ENCODE results near the gene TCAP. TPM values are rescaled to one million over a fixed set of nuclear protein-coding genes. Genes with fewer than 3 reads are reported as not detected.

Gene TCAP
- total and polyA plus RNA-seq, 4 donors, result 0.82 to 1.4 (median 1.2) TPM

GRCh38 chr17:39674179-39674578 lies 9.0 kb downstream of the TCAP start:
- no peaks in the 10 kb centered on the region for H3K9me3 ChIP-seq (ENCODE audit: control insufficient read depth in 4 of 4, insufficient read depth in 3 of 4, low read length in 3 of 4)
- no peak overlapping the region for H3K9ac ChIP-seq (ENCODE audit: insufficient read depth in 1 of 2, low read length in 2 of 2)
- no peak for ATAC-seq (ENCODE audit: insufficient read depth, low FRiP score)
- H3K27ac ChIP-seq (ENCODE audit: low read depth in 1 of 2, low read length in 1 of 2), result no peak overlapping the region
- WGBS, 2 donors, result 84 to 92% methylated on average over 5 of the region's 5 CpGs
- H3K4me3 ChIP-seq, result no peak overlapping the region
- peaks cover 10 to 42% (median 19%) of the 10 kb centered on the region in 5 donors for H3K4me1 ChIP-seq (ENCODE audit: control insufficient read depth in 5 of 5, insufficient read depth in 5 of 5, low read length in 5 of 5)
- peaks cover 0 to 2% (median 0%) of the 10 kb centered on the region in 3 donors for H3K27me3 ChIP-seq (ENCODE audit: control insufficient read depth in 3 of 3, insufficient read depth in 3 of 3, low read length in 2 of 3)
- no peak for DNase-seq
- H3K36me3 ChIP-seq (ENCODE audit: control insufficient read depth in 4 of 4, insufficient read depth in 4 of 4, low read length in 4 of 4), result peaks cover 0 to 7% (median 1%) of the 10 kb centered on the region in 4 donors
- TF ChIP-seq, protein P1, sequence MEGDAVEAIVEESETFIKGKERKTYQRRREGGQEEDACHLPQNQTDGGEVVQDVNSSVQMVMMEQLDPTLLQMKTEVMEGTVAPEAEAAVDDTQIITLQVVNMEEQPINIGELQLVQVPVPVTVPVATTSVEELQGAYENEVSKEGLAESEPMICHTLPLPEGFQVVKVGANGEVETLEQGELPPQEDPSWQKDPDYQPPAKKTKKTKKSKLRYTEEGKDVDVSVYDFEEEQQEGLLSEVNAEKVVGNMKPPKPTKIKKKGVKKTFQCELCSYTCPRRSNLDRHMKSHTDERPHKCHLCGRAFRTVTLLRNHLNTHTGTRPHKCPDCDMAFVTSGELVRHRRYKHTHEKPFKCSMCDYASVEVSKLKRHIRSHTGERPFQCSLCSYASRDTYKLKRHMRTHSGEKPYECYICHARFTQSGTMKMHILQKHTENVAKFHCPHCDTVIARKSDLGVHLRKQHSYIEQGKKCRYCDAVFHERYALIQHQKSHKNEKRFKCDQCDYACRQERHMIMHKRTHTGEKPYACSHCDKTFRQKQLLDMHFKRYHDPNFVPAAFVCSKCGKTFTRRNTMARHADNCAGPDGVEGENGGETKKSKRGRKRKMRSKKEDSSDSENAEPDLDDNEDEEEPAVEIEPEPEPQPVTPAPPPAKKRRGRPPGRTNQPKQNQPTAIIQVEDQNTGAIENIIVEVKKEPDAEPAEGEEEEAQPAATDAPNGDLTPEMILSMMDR (IDR thresholded peaks at IDR 0.05; ENCODE audit: control extremely low read depth, extremely low read depth), result no peak

DNA sequence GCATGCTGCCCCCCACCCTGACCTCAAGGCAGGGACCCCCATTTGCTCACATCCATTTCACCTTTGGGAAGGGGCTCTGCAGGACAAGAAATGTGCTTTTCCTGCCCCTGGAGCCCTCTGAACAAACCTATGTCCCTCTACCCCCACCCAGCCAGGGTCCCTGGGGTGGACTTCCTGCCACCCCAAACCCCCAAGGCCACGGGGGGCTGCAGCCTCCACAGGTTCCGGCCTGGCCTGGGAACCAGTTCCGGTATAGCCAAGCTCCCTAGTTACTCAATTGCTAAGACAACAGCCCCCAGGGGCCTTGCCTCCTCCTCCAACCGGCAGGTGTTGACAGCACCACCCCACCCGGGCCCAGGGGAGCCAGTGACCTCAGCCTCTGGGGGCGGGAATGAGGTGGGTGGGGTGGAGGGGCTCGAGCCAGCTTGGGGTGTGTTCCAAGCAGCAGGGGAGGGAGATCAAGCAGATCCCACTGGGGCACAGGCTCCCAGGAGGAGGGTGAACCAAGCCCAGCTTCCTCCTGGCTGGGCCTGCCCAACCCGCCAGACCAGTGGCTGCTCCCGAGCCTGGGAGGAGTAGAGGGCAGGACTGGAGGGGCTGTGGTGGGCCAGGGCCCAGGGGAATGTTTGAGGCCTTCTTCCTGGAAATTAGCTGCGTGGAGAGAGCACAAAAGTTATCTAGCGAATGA lies 9.7 kb downstream of the TCAP start:
- ATAC-seq (ENCODE audit: insufficient read depth, low FRiP score), result peak; percentile 14
- peak; percentile 53 to 77 (median 74) for DNase-seq
- Histone ChIP-seq H3K4me3 (no peak overlapping the region), H3K4me1 (ENCODE audit: control insufficient read depth in 5 of 5, insufficient read depth in 5 of 5, low read length in 5 of 5) (peaks cover 10 to 42% (median 19%) of the 10 kb centered on the region in 5 donors), H3K27ac (ENCODE audit: low read depth in 1 of 2, low read length in 1 of 2) (peak overlapping the region; percentile 8 to 87), H3K9ac (ENCODE audit: insufficient read depth in 1 of 2, low read length in 2 of 2) (peak overlapping the region in 1 of 2 donors; percentile 7), H3K36me3 (ENCODE audit: control insufficient read depth in 4 of 4, insufficient read depth in 4 of 4, low read length in 4 of 4) (peaks cover 0 to 7% (median 4%) of the 10 kb centered on the region in 4 donors), H3K27me3 (ENCODE audit: control insufficient read depth in 3 of 3, insufficient read depth in 3 of 3, low read length in 2 of 3) (peaks cover 0 to 2% (median 0%) of the 10 kb centered on the region in 3 donors), H3K9me3 (ENCODE audit: control insufficient read depth in 4 of 4, insufficient read depth in 3 of 4, low read length in 3 of 4) (no peaks in the 10 kb centered on the region)
- 51 to 68% methylated on average over 11 of the region's 11 CpGs for WGBS, 2 donors
- TF ChIP-seq, protein P1 (IDR thresholded peaks at IDR 0.05; ENCODE audit: control extremely low read depth, extremely low read depth), result no peak

DNA sequence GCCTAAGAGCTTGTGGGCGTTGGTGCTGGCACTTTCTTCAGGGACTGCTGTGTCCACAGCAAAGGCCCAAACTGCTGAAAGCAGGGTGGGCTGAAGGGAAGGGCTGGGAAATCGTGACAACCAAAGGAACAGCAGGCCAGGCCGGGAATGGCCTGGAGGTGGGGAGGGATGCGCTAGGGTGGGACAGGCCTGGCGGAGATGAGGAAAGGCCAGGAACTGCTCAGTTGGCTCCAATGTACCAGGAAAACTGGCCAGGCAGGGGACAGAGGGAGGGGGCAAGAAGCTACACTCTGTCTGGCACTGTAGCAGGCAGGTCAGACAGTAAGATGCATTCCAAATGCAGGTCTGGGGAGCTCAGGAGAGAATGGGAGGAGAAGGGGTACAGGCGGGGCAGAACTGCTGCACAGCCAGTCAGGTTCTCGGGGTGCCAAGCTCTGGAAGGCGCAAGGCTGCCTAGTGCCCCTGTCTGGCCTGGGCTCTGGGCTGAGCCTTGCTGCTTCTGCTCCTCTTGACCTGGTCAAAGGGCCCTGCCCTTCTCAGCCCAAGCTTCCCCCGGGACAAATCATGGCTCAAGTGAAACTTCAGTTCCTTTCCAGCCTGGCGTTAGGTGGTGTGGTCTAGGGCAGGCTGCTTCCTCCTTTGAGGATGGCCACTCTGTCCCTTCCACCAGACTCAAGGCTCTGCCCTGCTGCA lies 10.4 kb downstream of the TCAP start:
- H3K9me3 ChIP-seq (ENCODE audit: control insufficient read depth in 4 of 4, insufficient read depth in 3 of 4, low read length in 3 of 4), result no peaks in the 10 kb centered on the region
- 73 to 77% methylated on average over 10 of the region's 10 CpGs for WGBS, 2 donors
- H3K36me3 ChIP-seq (ENCODE audit: control insufficient read depth in 4 of 4, insufficient read depth in 4 of 4, low read length in 4 of 4), result peaks cover 0 to 7% (median 5%) of the 10 kb centered on the region in 4 donors
- H3K9ac ChIP-seq (ENCODE audit: insufficient read depth in 1 of 2, low read length in 2 of 2), result peak overlapping the region in 1 of 2 donors; percentile 7
- TF ChIP-seq, protein P1 (IDR thresholded peaks at IDR 0.05; ENCODE audit: control extremely low read depth, extremely low read depth), result no peak
- H3K4me1 ChIP-seq (ENCODE audit: control insufficient read depth in 5 of 5, insufficient read depth in 5 of 5, low read length in 5 of 5), result peaks cover 10 to 42% (median 19%) of the 10 kb centered on the region in 5 donors
- ATAC-seq (ENCODE audit: insufficient read depth, low FRiP score), result no peak
- DNase-seq, result no peak
- H3K4me3 ChIP-seq, result no peak overlapping the region
- peaks cover 0 to 2% (median 0%) of the 10 kb centered on the region in 3 donors for H3K27me3 ChIP-seq (ENCODE audit: control insufficient read depth in 3 of 3, insufficient read depth in 3 of 3, low read length in 2 of 3)
- peak overlapping the region; percentile 8 to 87 for H3K27ac ChIP-seq (ENCODE audit: low read depth in 1 of 2, low read length in 1 of 2)

Data from lung (tissue), 12 donors.